RWPE2 (cell line): Measurements from ENCODE around the gene SMIM17.
A peak's percentile ranks its signal among the peaks of the same experiment; 100 is the strongest.

Experiments used
- ATAC-seq: fragments of 200-7000 bp; cut with Tn5 transposase; 3 replicates; pipeline ENCODE4 v1.9.1; 2021; ENCODE audit warnings: low read depth
- DNase-seq: peaks from one replicate; pipeline ENCODE4 v3.0.0-alpha.2; 2020; ENCODE audit warnings: low spot score
- H3K27ac ChIP-seq: fragments of 450-650 bp; 2 replicates; pipeline ENCODE4 v1.5.1; 2017; ENCODE audit warnings: mild to moderate bottlenecking; ENCODE audit not compliant: poor library complexity, severe bottlenecking
- H3K27me3 ChIP-seq: fragments of 250-450 bp; sonication (Bioruptor Pico); 2 replicates; pipeline ENCODE4 v1.5.1; 2021; ENCODE audit warnings: mild to moderate bottlenecking, moderate library complexity; ENCODE audit not compliant: insufficient read depth, poor library complexity, severe bottlenecking
- H3K36me3 ChIP-seq: fragments of 250-450 bp; sonication (Bioruptor Pico); 2 replicates; pipeline ENCODE4 v1.5.1; 2020; ENCODE audit warnings: low read depth, mild to moderate bottlenecking, moderate library complexity
- H3K4me1 ChIP-seq: fragments of 250-450 bp; sonication (Bioruptor Pico); 2 replicates; pipeline ENCODE4 v1.5.1; 2021; ENCODE audit warnings: mild to moderate bottlenecking, moderate library complexity; ENCODE audit not compliant: insufficient read depth, poor library complexity, severe bottlenecking
- H3K4me3 ChIP-seq: fragments of 250-450 bp; sonication (Bioruptor Pico); 2 replicates; pipeline ENCODE4 v1.5.1; 2021; ENCODE audit warnings: mild to moderate bottlenecking, moderate library complexity; ENCODE audit not compliant: severe bottlenecking
- H3K9me3 ChIP-seq: fragments of 250-450 bp; sonication (Bioruptor Pico); 2 replicates; pipeline ENCODE4 v1.5.1; 2021; ENCODE audit warnings: mild to moderate bottlenecking, moderate library complexity; ENCODE audit not compliant: severe bottlenecking
- TF ChIP-seq, protein P1 (sequence below): fragments of 450-650 bp; IDR thresholded peaks from one replicate; pipeline ENCODE4 v1.5.1; 2017; ENCODE audit warnings: mild to moderate bottlenecking, moderate library complexity; ENCODE audit not compliant: poor library complexity, severe bottlenecking

SMIM17 gene

DNA sequence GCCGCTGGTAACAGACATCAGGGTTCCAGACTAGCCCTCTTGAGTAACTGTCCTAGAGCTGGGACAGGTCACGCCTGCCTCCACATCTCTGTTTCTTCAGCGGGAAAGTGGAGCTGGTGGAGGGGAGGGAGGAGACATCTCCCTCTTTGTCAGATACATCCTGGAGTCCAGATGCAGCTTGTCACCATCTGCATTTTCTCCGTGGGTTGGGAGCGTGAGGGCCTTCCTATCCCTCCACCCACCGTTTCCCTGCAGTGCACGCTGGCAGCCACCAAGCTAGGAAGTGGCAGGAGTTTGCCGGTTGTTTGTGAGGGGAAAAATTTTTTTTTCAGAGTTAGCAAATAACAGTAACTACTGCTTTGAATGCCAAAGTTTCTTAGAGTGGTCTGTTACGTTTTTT lies 20.0 kb upstream of the SMIM17 start:
- no peak for DNase-seq
- TF ChIP-seq, protein P1, sequence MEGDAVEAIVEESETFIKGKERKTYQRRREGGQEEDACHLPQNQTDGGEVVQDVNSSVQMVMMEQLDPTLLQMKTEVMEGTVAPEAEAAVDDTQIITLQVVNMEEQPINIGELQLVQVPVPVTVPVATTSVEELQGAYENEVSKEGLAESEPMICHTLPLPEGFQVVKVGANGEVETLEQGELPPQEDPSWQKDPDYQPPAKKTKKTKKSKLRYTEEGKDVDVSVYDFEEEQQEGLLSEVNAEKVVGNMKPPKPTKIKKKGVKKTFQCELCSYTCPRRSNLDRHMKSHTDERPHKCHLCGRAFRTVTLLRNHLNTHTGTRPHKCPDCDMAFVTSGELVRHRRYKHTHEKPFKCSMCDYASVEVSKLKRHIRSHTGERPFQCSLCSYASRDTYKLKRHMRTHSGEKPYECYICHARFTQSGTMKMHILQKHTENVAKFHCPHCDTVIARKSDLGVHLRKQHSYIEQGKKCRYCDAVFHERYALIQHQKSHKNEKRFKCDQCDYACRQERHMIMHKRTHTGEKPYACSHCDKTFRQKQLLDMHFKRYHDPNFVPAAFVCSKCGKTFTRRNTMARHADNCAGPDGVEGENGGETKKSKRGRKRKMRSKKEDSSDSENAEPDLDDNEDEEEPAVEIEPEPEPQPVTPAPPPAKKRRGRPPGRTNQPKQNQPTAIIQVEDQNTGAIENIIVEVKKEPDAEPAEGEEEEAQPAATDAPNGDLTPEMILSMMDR, result no peak
- Histone ChIP-seq H3K4me1 (no peaks in the 10 kb centered on the region), H3K4me3 (no peak overlapping the region), H3K27me3 (no peaks in the 10 kb centered on the region), H3K9me3 (peaks cover 8% of the 10 kb centered on the region), H3K36me3 (no peaks in the 10 kb centered on the region; the same call in 1 of the 2 replicates), H3K27ac (no peak overlapping the region)
- ATAC-seq, result no peak

DNA sequence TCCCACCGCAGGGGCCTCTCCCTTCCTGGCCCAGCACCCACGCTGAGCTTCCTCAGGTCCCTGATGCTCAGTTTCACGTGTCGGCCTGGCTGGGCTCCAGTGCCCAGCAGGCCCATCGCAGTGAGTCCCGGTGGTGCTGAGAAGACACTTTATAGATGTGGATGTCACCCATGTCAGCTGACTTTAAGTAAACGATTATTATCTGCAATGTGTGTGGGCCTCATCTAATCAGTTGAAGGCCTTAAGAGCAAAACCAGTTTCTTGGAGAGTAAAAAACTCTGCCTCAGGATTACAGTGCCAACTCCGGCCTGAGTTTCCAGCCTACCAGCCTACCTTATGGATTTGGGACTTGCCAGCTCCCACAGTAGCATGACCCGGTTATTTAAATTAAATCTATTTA lies 17.3 kb upstream of the SMIM17 start:
- no peaks in the 10 kb centered on the region for H3K27me3 ChIP-seq

DNA sequence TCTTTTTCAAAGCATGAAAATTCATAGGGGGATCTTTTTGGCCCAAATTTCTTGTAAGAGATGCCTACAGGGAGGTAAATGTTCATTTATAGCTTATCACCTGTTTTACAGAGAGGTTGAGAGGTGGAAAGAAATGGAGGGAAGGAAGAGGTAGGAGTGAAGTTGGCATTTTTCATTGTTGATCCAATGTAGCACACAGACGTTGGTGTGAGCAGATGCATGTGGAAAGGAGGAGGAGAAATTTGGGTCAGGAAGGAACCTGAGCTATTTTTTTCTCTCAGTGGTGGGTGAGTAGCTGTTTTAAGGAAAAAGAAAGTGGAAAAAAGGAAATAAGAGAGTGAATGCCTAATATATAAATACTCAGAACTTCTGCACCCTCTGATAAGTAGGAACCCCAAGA lies 9.9 kb upstream of the SMIM17 start:
- Histone ChIP-seq H3K4me3 (no peak overlapping the region), H3K27me3 (no peaks in the 10 kb centered on the region), H3K9me3 (no peaks in the 10 kb centered on the region), H3K36me3 (no peaks in the 10 kb centered on the region), H3K27ac (no peak overlapping the region), H3K4me1 (no peaks in the 10 kb centered on the region)
- TF ChIP-seq, protein P1, result no peak
- ATAC-seq (no peak), DNase-seq (no peak)

More for the DNA sequence above, 17.3 kb upstream of the SMIM17 start:
- TF ChIP-seq, protein P1, result no peak
- H3K36me3 ChIP-seq, result no peaks in the 10 kb centered on the region; the same call in 1 of the 2 replicates
- H3K9me3 ChIP-seq, result no peaks in the 10 kb centered on the region
- H3K27ac ChIP-seq, result no peak overlapping the region
- H3K4me1 ChIP-seq, result no peaks in the 10 kb centered on the region
- ATAC-seq, result no peak
- no peak for DNase-seq
- no peak overlapping the region for H3K4me3 ChIP-seq

DNA sequence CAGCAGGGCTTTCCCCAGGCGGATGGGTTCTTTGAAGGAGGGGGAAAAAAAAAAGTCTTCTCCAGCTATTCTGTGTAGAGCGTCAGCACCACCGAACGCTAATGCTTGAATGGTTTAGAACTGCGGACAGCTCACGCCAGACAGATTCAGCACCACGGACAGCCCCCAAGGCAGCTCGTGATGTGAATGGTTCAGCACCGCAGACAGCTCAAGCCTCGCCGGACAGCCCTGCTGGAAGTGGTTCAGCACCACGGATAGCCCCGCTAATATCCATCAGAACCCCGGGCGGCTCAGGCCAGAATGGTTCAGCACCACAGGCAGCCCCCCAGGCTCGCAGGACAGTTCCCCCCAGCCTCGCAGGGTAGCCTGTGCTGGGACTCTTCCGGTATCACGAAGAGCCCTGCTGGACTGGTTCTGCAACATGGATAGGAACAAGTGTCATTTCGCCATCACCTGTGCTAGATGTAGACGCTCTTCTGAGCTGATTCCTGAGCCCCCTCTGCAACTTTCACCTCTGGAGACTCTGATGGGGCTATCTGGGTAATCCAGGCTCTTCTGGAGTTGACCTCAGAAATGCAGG lies 4.9 kb upstream of the SMIM17 start:
- no peaks in the 10 kb centered on the region for H3K4me1 ChIP-seq
- no peaks in the 10 kb centered on the region for H3K36me3 ChIP-seq
- no peak overlapping the region for H3K4me3 ChIP-seq
- TF ChIP-seq, protein P1, result no peak
- DNase-seq, result no peak
- no peaks in the 10 kb centered on the region for H3K27me3 ChIP-seq
- ATAC-seq, result peak; percentile 65
- H3K9me3 ChIP-seq, result peaks cover 2% of the 10 kb centered on the region
- H3K27ac ChIP-seq, result no peak overlapping the region

DNA sequence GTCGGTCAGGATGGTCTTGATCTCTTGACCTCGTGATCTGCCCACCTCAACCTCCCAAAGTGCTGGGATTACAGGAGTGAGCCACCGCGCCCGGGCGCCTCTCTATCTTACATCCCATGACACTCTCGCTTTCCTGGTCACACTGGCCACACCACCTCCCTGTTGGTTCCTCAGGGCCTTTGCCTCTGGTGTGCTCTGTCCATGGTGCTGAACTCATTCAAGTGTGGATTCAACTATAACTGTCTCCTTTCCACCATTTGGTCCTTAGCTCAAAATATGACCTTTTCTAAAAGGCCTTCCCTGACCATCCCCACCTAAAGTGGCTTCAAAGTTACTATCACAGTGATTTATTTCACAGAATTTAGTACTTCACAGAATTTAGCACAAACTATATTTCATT lies 3.7 kb upstream of the SMIM17 start:
- no peaks in the 10 kb centered on the region for H3K36me3 ChIP-seq
- peaks cover 2% of the 10 kb centered on the region for H3K9me3 ChIP-seq
- H3K27me3 ChIP-seq, result no peaks in the 10 kb centered on the region
- ATAC-seq (no peak), DNase-seq (no peak)
- TF ChIP-seq, protein P1, result no peak
- no peak overlapping the region for H3K27ac ChIP-seq
- no peak overlapping the region for H3K4me3 ChIP-seq
- H3K4me1 ChIP-seq, result no peaks in the 10 kb centered on the region
